Activated naive CD4-positive, alpha-beta T cell (primary cell): Measurements from ENCODE around the gene RALGPS1.
"Not testable (repeated sequence)": the region's sequence is repeated elsewhere in the genome, so short reads cannot be mapped to it uniquely, and the experiment has no call there.

Experiments
- DNase-seq, 4 experiments: peaks; one replicate each; lab custom pipeline; 2025; lab: John Stamatoyannopoulos, UW

The RALGPS1 gene

GRCh38 chr9:127137640-127138360 is 223.2 kb downstream of the RALGPS1 start:
- no peak for DNase-seq

- no peak for DNase-seq
Observed at GRCh38 chr9:127138444-127138843, 223.9 kb downstream of the RALGPS1 start.

GRCh38 chr9:127139071-127139731 is 224.6 kb downstream of the RALGPS1 start:
- DNase-seq, result no peak

GRCh38 chr9:127139775-127140174 is 225.2 kb downstream of the RALGPS1 start:
- DNase-seq, result no peak

- no peak for DNase-seq
Observed at GRCh38 chr9:127140181-127140580, 225.6 kb downstream of the RALGPS1 start.

- DNase-seq, result no peak
Observed at GRCh38 chr9:127140842-127141675, 226.5 kb downstream of the RALGPS1 start.

GRCh38 chr9:127142291-127142690 is 227.7 kb downstream of the RALGPS1 start:
- DNase-seq, result no peak

GRCh38 chr9:127142931-127143464 is 228.4 kb downstream of the RALGPS1 start:
- no peak for DNase-seq

- no peak for DNase-seq
Observed at GRCh38 chr9:127143920-127144465, 229.4 kb downstream of the RALGPS1 start.

- DNase-seq, result no peak
Observed at GRCh38 chr9:127144670-127145445, 230.3 kb downstream of the RALGPS1 start.

GRCh38 chr9:127146841-127147240 is 232.3 kb downstream of the RALGPS1 start:
- DNase-seq, result not testable (repeated sequence)

- no peak for DNase-seq
Observed at GRCh38 chr9:127147251-127147650, 232.7 kb downstream of the RALGPS1 start.

GRCh38 chr9:127148014-127148413 is 233.4 kb downstream of the RALGPS1 start:
- no peak for DNase-seq

GRCh38 chr9:127149010-127149409 is 234.4 kb downstream of the RALGPS1 start:
- no peak for DNase-seq

GRCh38 chr9:127149463-127150390 is 235.1 kb downstream of the RALGPS1 start:
- no peak for DNase-seq

GRCh38 chr9:127153501-127153900 is 238.9 kb downstream of the RALGPS1 start:
- DNase-seq, result no peak

- no peak for DNase-seq
Observed at GRCh38 chr9:127154003-127154389, 239.4 kb downstream of the RALGPS1 start.

- DNase-seq, result no peak
Observed at GRCh38 chr9:127154390-127155191, 240.0 kb downstream of the RALGPS1 start.

- no peak for DNase-seq
Observed at GRCh38 chr9:127155314-127155960, 240.9 kb downstream of the RALGPS1 start.
